Pancreas (tissue), 10 donors: Measurements from ENCODE around the gene ADAMTS2. TPM values are rescaled to one million over a fixed set of nuclear protein-coding genes. Genes with fewer than 3 reads are reported as not detected.

Source experiments
- ATAC-seq, 4 donors: fragments of 200-7000 bp; cut with Tn5 transposase; one replicate each; pipeline versions ENCODE4 v1.8.0 to v1.9.1; 2020; ENCODE audit warnings: mild to moderate bottlenecking in 4 of 4, moderate library complexity in 4 of 4
- DNase-seq, 6 donors: peaks; one replicate each; pipeline ENCODE4 v3.0.0-alpha.2; 2020
- FAIRE-seq: peaks from 2 replicates; lab custom pipeline; 2012; peaks lifted over from hg19 to GRCh38; lab: Jason Lieb, UNC
- H3K27ac ChIP-seq, 4 donors: fragments of 200-600 bp; sonication (generic); 1 replicate in 3 of 4; 2 replicates in 1 of 4; pipeline versions ENCODE4 v1.5.0 to v1.8.0; 2020
- H3K27me3 ChIP-seq, 4 donors: fragments of 200-600 bp; one replicate each; pipeline ENCODE4 v1.8.0; 2021
- H3K36me3 ChIP-seq, 3 donors: fragments of 200-600 bp; sonication (generic) in 1 of 3; one replicate each; pipeline versions ENCODE4 v1.5.0 to v1.8.0; 2020 to 2021
- H3K4me1 ChIP-seq, 3 donors: fragments of 200-600 bp; one replicate each; pipeline ENCODE4 v1.8.0; 2021
- H3K4me3 ChIP-seq, 4 donors: fragments of 200-600 bp; sonication (generic) in 2 of 4; one replicate each; pipeline versions ENCODE4 v1.5.0 to v1.8.0; 2020 to 2021
- H3K9me3 ChIP-seq, 4 donors: fragments of 200-600 bp; one replicate each; pipeline ENCODE4 v1.8.0; 2021
- WGBS, 2 donors: extraction: QIAGEN DNeasy Blood & Tissue Kit; methylation state at CpG; one replicate each; pipeline ENCODE4 v1.1.7; 2013; 5-methylcytosine and 5-hydroxymethylcytosine counted together
- intact Hi-C, 3 donors: fragments of 100-400 bp; cut with DNase I; formaldehyde crosslinking; loops; one replicate each; pipeline versions ENCODE4 v1.11.1 to v1.14.2; 2022
- polyA plus RNA-seq, 2 donors: library from polyadenylated mRNA; stranded (reverse); fragments of 200-250 nt; gene quantifications; one replicate each; pipeline ENCODE4 v1.2.3, GENCODE V29; 2013
- total RNA-seq, 6 donors: library from RNA; stranded (reverse); fragmentation: NEBNext Ultra II Directional in 4 of 6; extraction: Animal tissue kit (Norgen Biotek cat#: 25700) in 4 of 6; gene quantifications; one replicate each; pipeline versions ENCODE4 v1.2.1 to v1.2.4, GENCODE V29; 2021 to 2023
- TF ChIP-seq, protein P1 (sequence below), 4 donors: fragments of 200-600 bp; sonication (generic) in 3 of 4; IDR thresholded peaks; one replicate each; pipeline versions ENCODE4 v1.5.0 to v1.8.0; 2021; ENCODE audit warnings: antibody characterized with exemption in 4 of 4
- donor health status: healthy with polysubstance abuse.
- donor health status: DM: no; HTN: no; CAD: no; lungs with moderate emphysema.
- donor health status: DM: no; HTN: no; CAD: no.
- donor health status: control.
- donor health status: control.
- donor health status: Bipolar disorder and iron deficiency.
- donor health status: DM: yes; HTN: yes; CAD: no.
- donor health status: DM: no; HTN: no; CAD: no.
- donor health status: DM: no; HTN: no; CAD: no.
- donor health status: DM: yes; HTN: yes; CAD: no.

Gene ADAMTS2
- total and polyA plus RNA-seq, 8 donors: 1.3 to 18.5 (median 5.8) TPM

DNA sequence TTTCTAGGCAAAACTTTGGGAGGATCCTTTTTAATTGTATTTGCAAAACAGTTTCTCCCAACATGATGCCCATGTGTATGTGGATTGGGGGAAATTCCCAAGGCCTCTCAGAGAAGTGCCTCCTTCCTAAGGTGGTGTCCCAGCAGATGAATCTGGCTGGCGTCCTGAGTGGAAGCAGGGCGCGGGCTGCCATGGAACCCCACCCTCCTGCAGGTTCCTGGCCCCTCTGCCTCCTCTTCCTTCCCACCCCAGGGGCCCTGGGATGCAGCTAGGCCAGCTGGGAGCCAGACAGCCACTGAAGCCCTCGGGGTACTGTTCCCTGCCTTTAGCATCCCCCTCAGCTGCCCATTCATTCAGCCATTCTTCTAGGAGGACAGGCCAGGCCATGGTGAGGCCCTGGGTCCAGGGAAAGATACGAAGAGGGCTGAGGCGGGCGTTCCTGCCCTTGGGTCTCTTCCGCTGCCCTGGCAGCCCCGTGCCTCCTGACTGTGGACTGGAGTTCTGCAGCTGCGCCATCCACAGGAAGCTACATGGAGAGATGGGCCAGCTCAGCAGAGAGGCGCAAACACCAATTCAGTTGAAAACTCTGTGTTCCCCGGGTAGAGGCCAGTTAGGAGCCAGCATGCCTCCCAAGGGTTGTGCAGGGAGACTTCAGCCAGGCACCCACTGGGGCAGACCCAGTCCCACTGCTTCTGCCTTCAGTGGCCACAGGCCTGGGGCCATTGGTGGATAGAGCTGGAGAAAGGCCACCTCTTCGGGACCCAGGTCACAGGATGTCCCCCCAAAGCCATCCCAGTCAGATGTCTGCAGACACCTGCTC, 36.5 kb downstream of the ADAMTS2 start:
- no peak for FAIRE-seq
- DNase-seq: peak in 2 of 6 donors; percentile 30 to 49
- Histone ChIP-seq H3K4me3 (no peak overlapping the region), H3K36me3 (no peaks in the 10 kb centered on the region), H3K27me3 (no peaks in the 10 kb centered on the region), H3K9me3 (no peaks in the 10 kb centered on the region), H3K4me1 (no peaks in the 10 kb centered on the region), H3K27ac (no peak overlapping the region)
- ATAC-seq: no peak
- WGBS, 2 donors: 67 to 81% methylated on average over 13 of the region's 13 CpGs
- TF ChIP-seq, protein P1, sequence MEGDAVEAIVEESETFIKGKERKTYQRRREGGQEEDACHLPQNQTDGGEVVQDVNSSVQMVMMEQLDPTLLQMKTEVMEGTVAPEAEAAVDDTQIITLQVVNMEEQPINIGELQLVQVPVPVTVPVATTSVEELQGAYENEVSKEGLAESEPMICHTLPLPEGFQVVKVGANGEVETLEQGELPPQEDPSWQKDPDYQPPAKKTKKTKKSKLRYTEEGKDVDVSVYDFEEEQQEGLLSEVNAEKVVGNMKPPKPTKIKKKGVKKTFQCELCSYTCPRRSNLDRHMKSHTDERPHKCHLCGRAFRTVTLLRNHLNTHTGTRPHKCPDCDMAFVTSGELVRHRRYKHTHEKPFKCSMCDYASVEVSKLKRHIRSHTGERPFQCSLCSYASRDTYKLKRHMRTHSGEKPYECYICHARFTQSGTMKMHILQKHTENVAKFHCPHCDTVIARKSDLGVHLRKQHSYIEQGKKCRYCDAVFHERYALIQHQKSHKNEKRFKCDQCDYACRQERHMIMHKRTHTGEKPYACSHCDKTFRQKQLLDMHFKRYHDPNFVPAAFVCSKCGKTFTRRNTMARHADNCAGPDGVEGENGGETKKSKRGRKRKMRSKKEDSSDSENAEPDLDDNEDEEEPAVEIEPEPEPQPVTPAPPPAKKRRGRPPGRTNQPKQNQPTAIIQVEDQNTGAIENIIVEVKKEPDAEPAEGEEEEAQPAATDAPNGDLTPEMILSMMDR (IDR thresholded peaks at IDR 0.05): no peak
- intact Hi-C loops: no loop called here

DNA sequence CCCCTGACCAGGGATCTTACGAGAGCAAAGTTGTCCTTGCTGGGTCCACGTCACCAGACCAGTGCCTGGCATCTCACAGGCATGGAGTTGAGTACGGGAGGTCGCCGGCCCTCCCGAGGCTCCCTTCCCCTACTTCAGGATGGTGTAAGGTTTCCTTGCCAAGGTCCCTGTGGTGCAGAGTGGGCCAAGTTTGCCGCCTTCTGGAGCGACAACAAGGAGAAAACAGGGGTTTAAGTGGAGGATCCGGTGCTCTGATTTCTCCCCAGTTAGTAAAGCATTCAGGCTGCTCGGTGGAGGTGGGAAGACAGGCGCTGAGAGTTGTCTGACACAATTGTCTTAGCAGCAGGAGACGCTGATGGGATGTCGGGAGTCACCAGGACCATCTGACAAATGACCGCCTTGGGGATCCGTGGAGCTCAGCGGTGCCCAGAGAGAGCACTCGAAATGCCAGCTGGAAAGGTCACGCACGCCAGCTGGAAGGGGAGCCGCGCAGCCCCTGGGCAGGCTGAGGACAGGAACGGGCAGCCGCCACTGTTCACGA, 37.3 kb downstream of the ADAMTS2 start:
- Histone ChIP-seq H3K9me3 (no peaks in the 10 kb centered on the region), H3K4me3 (no peak overlapping the region), H3K4me1 (no peaks in the 10 kb centered on the region), H3K27me3 (no peaks in the 10 kb centered on the region), H3K36me3 (no peaks in the 10 kb centered on the region), H3K27ac (no peak overlapping the region)
- peak in 1 of 6 donors; percentile 41 for DNase-seq
- intact Hi-C loops: no loop called here
- no peak for FAIRE-seq
- TF ChIP-seq, protein P1 (IDR thresholded peaks at IDR 0.05): no peak
- ATAC-seq: peak in 1 of 4 donors; percentile 17
- 59% methylated on average over 24 of the region's 24 CpGs for WGBS, 2 donors

DNA sequence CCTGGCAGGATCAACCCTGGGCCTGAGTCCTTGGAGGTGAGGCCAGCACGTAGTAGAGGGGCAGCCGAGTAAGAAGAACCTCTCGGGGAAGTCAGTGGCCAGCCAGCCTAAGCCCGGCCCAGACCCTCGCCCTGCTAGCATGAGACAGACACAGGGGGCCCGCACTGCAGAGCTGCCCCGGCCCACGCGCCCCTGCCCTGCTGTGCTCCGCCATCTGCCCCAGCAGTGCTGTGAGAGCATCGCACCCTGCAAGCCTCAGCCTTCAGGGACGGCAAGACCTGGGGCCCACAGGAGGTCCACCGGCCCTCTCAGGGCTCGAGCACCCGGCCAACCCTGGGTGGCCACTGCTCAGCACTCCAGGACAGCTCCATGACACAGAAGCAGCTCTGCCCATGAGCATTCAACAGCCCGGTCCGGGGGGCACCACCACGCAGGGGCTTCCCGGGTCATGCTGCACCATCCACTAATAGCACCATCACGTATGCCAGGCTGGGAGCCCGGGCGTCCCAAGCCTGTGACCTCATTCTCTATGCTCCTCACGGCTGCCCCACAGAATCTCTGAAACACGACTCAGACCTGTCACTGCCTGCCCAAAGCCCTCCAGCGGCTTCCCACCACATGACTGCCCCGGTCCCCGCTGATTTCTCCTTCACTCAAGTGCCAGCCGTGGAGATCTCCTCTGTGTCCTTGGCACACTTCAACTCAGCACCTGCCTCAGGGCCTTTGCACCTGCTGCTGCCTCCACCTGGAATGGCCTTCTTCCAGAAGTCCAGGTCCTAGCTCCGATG, 38.1 kb downstream of the ADAMTS2 start:
- no peak overlapping the region for H3K27ac ChIP-seq
- FAIRE-seq (no peak), DNase-seq (peak in 1 of 6 donors; percentile 46), ATAC-seq (no peak)
- H3K4me1 ChIP-seq: no peaks in the 10 kb centered on the region
- H3K36me3 ChIP-seq: no peaks in the 10 kb centered on the region
- H3K27me3 ChIP-seq: no peaks in the 10 kb centered on the region
- WGBS, 2 donors: 74 to 82% methylated on average over 27 to 29 of the region's 29 CpGs
- intact Hi-C loops: no loop called here
- TF ChIP-seq, protein P1 (IDR thresholded peaks at IDR 0.05): no peak
- H3K4me3 ChIP-seq: no peak overlapping the region
- H3K9me3 ChIP-seq: no peaks in the 10 kb centered on the region

DNA sequence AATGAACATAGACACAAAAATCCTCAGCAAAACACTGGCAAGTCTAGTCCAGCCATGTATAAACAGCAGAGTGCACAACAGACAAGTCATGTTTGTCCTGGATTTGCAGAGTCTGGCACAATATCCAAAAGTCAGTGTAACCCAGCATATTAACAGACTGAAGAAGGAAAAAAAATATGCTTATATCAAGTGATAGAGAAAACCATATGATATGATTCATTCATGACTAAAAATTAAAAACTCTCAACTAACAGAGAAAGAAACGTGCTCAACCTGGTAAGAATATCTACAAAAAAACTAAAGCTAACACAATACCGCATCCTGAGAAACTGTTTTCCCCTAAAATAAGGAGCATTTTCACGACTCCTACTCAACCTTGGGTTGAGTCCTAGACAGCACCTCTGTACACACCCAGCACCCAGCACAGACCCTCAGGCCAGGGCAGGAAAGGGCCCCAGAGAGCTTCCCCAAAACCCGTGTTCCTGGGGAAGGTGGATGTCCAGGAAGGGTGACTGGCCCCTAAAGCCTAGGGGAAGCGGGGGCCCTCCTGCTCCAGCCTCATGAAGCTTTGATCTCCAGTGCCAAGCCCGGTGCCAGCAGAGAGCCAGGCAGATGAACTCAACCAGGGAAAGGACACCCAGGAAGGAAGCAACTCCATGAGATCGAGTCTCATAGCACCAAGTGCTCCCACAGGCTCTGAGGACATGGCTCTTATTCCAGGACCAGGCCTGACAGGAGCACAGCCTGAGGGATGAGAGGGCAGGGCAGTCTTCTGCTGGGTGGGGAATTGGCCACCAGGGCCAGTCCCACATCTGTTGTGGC, 38.9 kb downstream of the ADAMTS2 start:
- FAIRE-seq: no peak
- 61 to 76% methylated on average over 7 of the region's 7 CpGs for WGBS, 2 donors

More for the DNA sequence above, 38.9 kb downstream of the ADAMTS2 start:
- Histone ChIP-seq H3K27ac (no peak overlapping the region), H3K27me3 (no peaks in the 10 kb centered on the region), H3K9me3 (no peaks in the 10 kb centered on the region), H3K36me3 (no peaks in the 10 kb centered on the region), H3K4me1 (no peaks in the 10 kb centered on the region), H3K4me3 (no peak overlapping the region)
- DNase-seq (no peak), ATAC-seq (no peak)
- TF ChIP-seq, protein P1 (IDR thresholded peaks at IDR 0.05): no peak
- intact Hi-C loops: no loop called here
